ENCODE measurements around the gene CPSF7. TPM values are rescaled to one million over a fixed set of nuclear protein-coding genes. Genes with fewer than 3 reads are reported as not detected.

Gene CPSF7
- total and polyA plus RNA-seq, 10 of the 15 experiments (the other 5 are each of a cell fraction or from before 2014, with no cell fraction given), result 14.9 to 93.1 (median 60.9) TPM

- intact Hi-C loops (cut with micrococcal nuclease; ENCODE audit: unreplicated experiment), result loop anchor here (2.0 kb wide), 2 partner anchors 21 to 27 kb away; no protein-coding TSS in a partner anchor
- peak overlapping the region; percentile 92 for H3K27ac ChIP-seq (ENCODE audit: control insufficient read depth, insufficient read depth)
- H3K9ac ChIP-seq (ENCODE audit: control insufficient read depth, insufficient read depth, low read length), result peak overlapping the region; percentile 69
- TF ChIP-seq JUND (IDR thresholded peaks at IDR 0.05; ENCODE audit: low read depth, low read length) (no peak), SIN3A (IDR thresholded peaks at IDR 0.05; ENCODE audit: low read depth, low read length) (peak; percentile 77), IKZF2 (IDR thresholded peaks at IDR 0.05) (peak; percentile 96 to 98), FOXM1 (IDR thresholded peaks at IDR 0.05; ENCODE audit: low read depth, low read length) (peak; percentile 81; the same call in 1 of the 2 replicates), KLF5 (IDR thresholded peaks at IDR 0.05; ENCODE audit: partially characterized antibody) (no peak), DPF2 (IDR thresholded peaks at IDR 0.05) (peak; percentile 87), RB1 (IDR thresholded peaks at IDR 0.05; ENCODE audit: borderline replicate concordance) (no peak), WRNIP1 (IDR thresholded peaks at IDR 0.05; ENCODE audit: borderline replicate concordance, low read depth, low read length) (no peak), SREBF2 (IDR thresholded peaks at IDR 0.05; ENCODE audit: low read length) (no peak), RELA (IDR thresholded peaks at IDR 0.05; ENCODE audit: borderline replicate concordance, partially characterized antibody) (peak; percentile 44), YY1 (IDR thresholded peaks at IDR 0.05; ENCODE audit: low read depth, low read length) (0 out of 2 replicates have a peak, but pooled peaks have one; percentile 19), EED (IDR thresholded peaks at IDR 0.05; ENCODE audit: low read depth) (peak; percentile 90), CEBPZ (IDR thresholded peaks at IDR 0.05; ENCODE audit: low read depth, low read length) (no peak), CHD1 (IDR thresholded peaks at IDR 0.05; ENCODE audit: low read depth, low read length) (no peak), SMAD1 (IDR thresholded peaks at IDR 0.05; ENCODE audit: low read depth, partially characterized antibody) (no peak), RAD21 (IDR thresholded peaks at IDR 0.05; ENCODE audit: insufficient read depth, low read depth, low read length) (0 out of 2 replicates have a peak, but pooled peaks have one; percentile 5), STAT1 (conservative IDR thresholded peaks at IDR 0.05) (no peak), BCL3 (IDR thresholded peaks at IDR 0.05; ENCODE audit: borderline replicate concordance, insufficient read depth, low read depth, low read length, poor library complexity, severe bottlenecking) (no peak)
These were observed 72.4 kb downstream of the CPSF7 start for GRCh38 chr11:61357233-61357893.

More at GRCh38 chr11:61357233-61357893, 72.4 kb downstream of the CPSF7 start:
- ChIA-PET POLR2A (interaction anchor here (1.0 to 8.7 kb wide), 8 partner anchors 11 to 197 kb away, joined by 4 to 111 read pairs (median 7); partner anchors contain the start of genes DDB1, TKFC, TMEM216 and VPS37C), SMC1A (ENCODE audit: uncharacterized antibody, unreplicated experiment) (interaction anchor here (1.0 to 12.8 kb wide), 7 partner anchors 13 to 103 kb away, joined by 3 to 243 read pairs (median 9); partner anchors contain the start of genes DDB1, TKFC and TMEM216), RAD21 (ENCODE audit: unreplicated experiment) (interaction anchor here (0.9 to 13.0 kb wide), 9 partner anchors 11 to 297 kb away, joined by 3 to 172 read pairs (median 5); partner anchors contain the start of genes CPSF7, DDB1, SDHAF2 and TKFC), CTCF (interaction anchor here (0.7 to 23.9 kb wide), 8 partner anchors 9 to 450 kb away, joined by 3 to 387 read pairs (median 6); partner anchors contain the start of gene TMEM216)
- BruUV-seq (replicated peaks), result no TSS peak
- Histone ChIP-seq H3K4me3 (peak overlapping the region; percentile 54), H3K27me3 (replicated peaks in 1 of 2; ENCODE audit: control insufficient read depth in 2 of 2, insufficient read depth in 2 of 2, low read length in 1 of 2) (no peaks in the 10 kb centered on the region), H3K36me3 (ENCODE audit: control insufficient read depth in 2 of 2, insufficient read depth in 2 of 2, low read length in 1 of 2) (peaks cover 3 to 19% of the 10 kb centered on the region in 2 experiments), H3K79me2 (ENCODE audit: control insufficient read depth, insufficient read depth, low read length) (peaks cover 40% of the 10 kb centered on the region), H4K20me1 (ENCODE audit: control insufficient read depth, insufficient read depth) (no peaks in the 10 kb centered on the region), H3K4me1 (ENCODE audit: control insufficient read depth, insufficient read depth, low read length) (peaks cover 34% of the 10 kb centered on the region), H2AFZ (ENCODE audit: control insufficient read depth, low read depth, low read length) (peak overlapping the region; percentile 16), H3K4me2 (ENCODE audit: control insufficient read depth, insufficient read depth) (peak overlapping the region; percentile 97), H3K9me3 (replicated peaks; ENCODE audit: control insufficient read depth, insufficient read depth, low read length) (no peaks in the 10 kb centered on the region)
- in situ Hi-C loops (cut with MboI), result no loop called here
- WGBS (ENCODE audit: insufficient coverage, insufficient replicate concordance, low lambda C conversion rate, missing lambda C conversion rate), result 2% methylated on average over 9 of the region's 9 CpGs
- peak; percentile 87 for FAIRE-seq
- DNase-seq (ENCODE audit: low read depth, low spot score), result peak; percentile 92
- ATAC-seq, result peak; percentile 75
